ENCODE data around the gene CFAP65.

GRCh38 chr2:219037783-219038499, 3.4 kb downstream of the CFAP65 start:
- no peak for TF ChIP-seq POLR2A (IDR thresholded peaks at IDR 0.05)
- TF ChIP-seq CTCF (IDR thresholded peaks at IDR 0.05): no peak
- no peak for TF ChIP-seq POLR2AphosphoS5 (IDR thresholded peaks at IDR 0.05)

All from gastroesophageal sphincter (tissue), 3 donors.